GM21723 (cell line): ENCODE measurements around the gene GNG13.

Experiments
- ATAC-seq: cut with Tn5 transposase; IDR thresholded peaks from one replicate; pipeline ENCODE4 v1.9.1; 2021; ENCODE audit warnings: mild to moderate bottlenecking, moderate library complexity; ENCODE audit not compliant: unreplicated experiment

GNG13 gene

GRCh38 chr16:795580-796229, 4.8 kb downstream of the GNG13 start:
- no peak for ATAC-seq

- no peak for ATAC-seq
Observed at GRCh38 chr16:794853-795466, 5.6 kb downstream of the GNG13 start.

GRCh38 chr16:794091-794822, 6.3 kb downstream of the GNG13 start:
- no peak for ATAC-seq

GRCh38 chr16:793414-793813, 7.1 kb downstream of the GNG13 start:
- no peak for ATAC-seq

GRCh38 chr16:792221-792995, 8.1 kb downstream of the GNG13 start:
- no peak for ATAC-seq

GRCh38 chr16:791131-791530, 9.4 kb downstream of the GNG13 start:
- ATAC-seq = no peak

- ATAC-seq = no peak
Observed at GRCh38 chr16:790086-790485, 10.4 kb downstream of the GNG13 start.

- no peak for ATAC-seq
Observed at GRCh38 chr16:789191-789850, 11.2 kb downstream of the GNG13 start.

- ATAC-seq = peak; percentile 61
Observed at GRCh38 chr16:788399-789126, 12.0 kb downstream of the GNG13 start, which contains the start of gene CHTF18. CHTF18 (plus strand) TSS chr16:788620; CDS start chr16:788685, 65 bp downstream.

- no peak for ATAC-seq
Observed at GRCh38 chr16:787978-788398, 12.5 kb downstream of the GNG13 start, which contains the start of gene RPUSD1. RPUSD1 (minus strand) TSS chr16:788381; CDS start chr16:787737, 644 bp downstream.

- ATAC-seq = no peak
Observed at GRCh38 chr16:787321-787966, 13.1 kb downstream of the GNG13 start.

- no peak for ATAC-seq
Observed at GRCh38 chr16:785563-786535, 14.7 kb downstream of the GNG13 start.

- ATAC-seq = no peak
Observed at GRCh38 chr16:784431-784830, 16.1 kb downstream of the GNG13 start.

GRCh38 chr16:783404-784161, 17.0 kb downstream of the GNG13 start:
- no peak for ATAC-seq

GRCh38 chr16:782766-783403, 17.6 kb downstream of the GNG13 start:
- ATAC-seq = no peak

GRCh38 chr16:782258-782657, 18.3 kb downstream of the GNG13 start:
- no peak for ATAC-seq
